Natural killer cell treated with Interleukin-12 subunit alpha and Interleukin-12 subunit beta and Interleukin-15 and Interleukin-18, amount 100 ng/mL, for 72 hours (primary cell): ENCODE data around the gene PSAPL1. TPM values are rescaled to one million over a fixed set of nuclear protein-coding genes. Genes with fewer than 3 reads are reported as not detected.

ENCODE experiments used
- ATAC-seq, 2 donors: fragments of 150-1000 bp; cut with Tn5 transposase in 1 of 2; sonication (Bioruptor Pico), chemical (Tn5 transposase) in 1 of 2; 2 replicates each; pipeline ENCODE4 v1.10.0; 2021
- DNase-seq: peaks from one replicate; pipeline ENCODE4 v3.0.0; 2022; ENCODE audit warnings: low spot score
- H3K27ac Mint-ChIP-seq, 2 donors: 1 replicate in 1 of 2; 2 replicates in 1 of 2; pipeline ENCODE4 v1.8.0; 2022; ENCODE audit warnings: mixed read lengths in 2 of 2, mild to moderate bottlenecking in 1 of 2, moderate library complexity in 1 of 2
- H3K27me3 Mint-ChIP-seq, 2 donors: 1 replicate in 1 of 2; 2 replicates in 1 of 2; pipeline ENCODE4 v1.8.0; 2022; ENCODE audit warnings: mixed read lengths in 2 of 2
- H3K36me3 Mint-ChIP-seq: one replicate; pipeline ENCODE4 v1.8.0; 2022; ENCODE audit warnings: mixed read lengths
- H3K4me1 Mint-ChIP-seq, 2 donors: 1 replicate in 1 of 2; 2 replicates in 1 of 2; pipeline ENCODE4 v1.8.0; 2022; ENCODE audit warnings: low read depth in 2 of 2, mixed read lengths in 2 of 2, mild to moderate bottlenecking in 1 of 2
- H3K4me3 Mint-ChIP-seq: one replicate; pipeline ENCODE4 v1.8.0; 2022; ENCODE audit warnings: mixed read lengths
- H3K9me3 Mint-ChIP-seq: 2 replicates; pipeline ENCODE4 v1.8.0; 2022; ENCODE audit warnings: mixed read lengths
- total RNA-seq, 2 donors: library from RNA; stranded (reverse); gene quantifications; one replicate each; pipeline ENCODE4 v1.2.3, GENCODE V29; 2022

PSAPL1 gene
- total RNA-seq, 2 donors from 2014 or later: not detected

DNA sequence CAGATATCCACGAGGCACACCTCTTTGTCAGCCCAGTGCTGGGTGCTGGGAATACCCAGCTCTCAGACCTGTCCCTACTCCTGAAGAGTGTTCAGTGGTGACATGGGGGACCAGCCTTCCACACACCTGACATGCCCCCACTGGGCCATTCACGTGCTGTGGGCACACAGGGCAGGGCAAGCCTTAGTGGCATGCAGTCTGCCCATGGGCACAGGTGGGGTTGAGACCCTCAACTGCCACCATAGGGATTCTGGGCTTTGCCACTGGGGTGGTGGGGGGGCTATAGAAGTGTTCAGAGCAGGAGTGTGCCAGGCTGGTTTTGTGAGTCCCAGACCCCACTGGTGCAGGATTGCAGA is 16.7 kb upstream of the PSAPL1 start:
- Mint-ChIP-seq H3K36me3 (no peaks in the 10 kb centered on the region), H3K27ac (no peak overlapping the region), H3K4me1 (no peaks in the 10 kb centered on the region), H3K4me3 (no peak overlapping the region), H3K27me3 (peaks cover 0 to 4% of the 10 kb centered on the region in 2 donors), H3K9me3 (no peaks in the 10 kb centered on the region)
- DNase-seq (no peak), ATAC-seq (peak in 1 of 2 donors; percentile 45)

DNA sequence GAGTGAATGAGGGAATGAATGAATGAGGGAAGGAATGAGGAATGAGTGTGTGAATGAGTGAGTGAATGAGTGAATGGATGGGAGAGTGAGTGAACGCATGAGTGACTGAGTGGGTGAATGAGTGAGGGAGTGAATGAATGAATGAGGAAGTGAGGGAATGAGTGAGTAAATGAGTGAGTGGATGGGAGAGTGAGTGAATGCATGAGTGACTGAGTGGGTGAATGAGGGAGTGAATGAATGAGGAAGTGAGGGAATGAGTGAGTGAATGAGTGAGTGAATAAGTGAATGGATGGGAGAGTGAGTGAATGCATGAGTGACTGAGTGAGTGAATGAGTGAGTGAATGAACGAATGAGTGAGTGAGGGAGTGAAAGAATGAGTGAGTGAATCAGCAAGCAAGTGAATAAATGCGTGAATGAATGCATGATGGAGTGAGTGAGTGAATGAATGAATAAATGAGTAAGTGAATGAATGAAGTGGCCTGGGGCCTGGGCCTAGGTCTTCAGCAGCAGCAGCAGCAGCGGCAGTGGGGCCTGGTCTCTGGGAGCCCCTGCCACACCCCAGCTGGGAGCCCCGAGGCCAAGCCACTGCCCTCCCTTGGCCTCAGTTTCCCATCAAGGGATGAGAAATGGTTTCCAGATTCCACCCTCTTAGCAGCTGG is 16.2 kb upstream of the PSAPL1 start:
- Mint-ChIP-seq H3K4me3 (no peak overlapping the region), H3K27me3 (peaks cover 0 to 4% of the 10 kb centered on the region in 2 donors), H3K36me3 (no peaks in the 10 kb centered on the region), H3K4me1 (no peaks in the 10 kb centered on the region), H3K9me3 (no peaks in the 10 kb centered on the region), H3K27ac (no peak overlapping the region)
- no peak for ATAC-seq
- no peak for DNase-seq

DNA sequence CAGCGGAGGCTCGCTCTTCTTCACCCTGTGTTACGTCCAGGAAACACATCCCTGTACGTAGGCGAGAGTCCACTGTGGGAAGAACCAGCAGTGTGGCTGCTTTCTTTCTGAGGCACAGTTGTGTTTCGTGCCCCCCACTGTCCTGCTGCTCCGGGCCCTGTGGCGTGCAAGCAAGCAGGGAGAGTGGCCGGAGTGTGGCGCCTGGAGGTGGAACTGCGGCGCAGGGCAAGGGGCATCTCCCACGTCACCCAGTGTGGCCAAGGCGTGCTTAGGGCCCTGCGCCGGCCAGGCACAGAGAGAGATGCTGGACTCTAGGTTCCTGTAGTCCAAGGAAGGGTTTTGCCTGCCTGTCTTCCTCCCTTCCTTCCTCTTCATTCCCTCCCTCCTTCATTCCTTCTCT is 13.3 kb upstream of the PSAPL1 start:
- Mint-ChIP-seq H3K9me3 (no peaks in the 10 kb centered on the region), H3K36me3 (no peaks in the 10 kb centered on the region), H3K4me3 (no peak overlapping the region), H3K27me3 (peaks cover 14 to 18% of the 10 kb centered on the region in 2 donors), H3K4me1 (no peaks in the 10 kb centered on the region), H3K27ac (no peak overlapping the region)
- ATAC-seq: no peak
- DNase-seq: no peak

DNA sequence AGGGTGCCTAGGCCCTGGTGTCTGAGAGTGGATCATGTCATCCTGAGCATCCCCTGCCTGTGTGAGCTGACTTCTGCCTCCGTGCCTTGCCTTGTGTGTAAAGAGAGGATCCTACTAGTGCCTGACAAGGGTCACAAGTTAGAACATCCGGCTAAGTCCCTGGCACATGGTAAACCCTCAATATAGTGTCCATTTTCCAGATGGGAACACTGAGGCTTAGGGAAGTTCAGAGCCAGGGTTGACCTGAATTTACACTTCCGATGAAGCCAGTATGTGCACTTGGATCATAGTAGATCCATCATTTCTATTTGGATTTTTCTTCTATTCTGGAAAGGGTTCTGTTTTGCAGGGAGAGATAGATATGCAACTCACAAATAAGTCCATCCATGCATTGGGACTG is 12.5 kb upstream of the PSAPL1 start:
- Mint-ChIP-seq H3K36me3 (no peaks in the 10 kb centered on the region), H3K27me3 (peaks cover 14 to 21% of the 10 kb centered on the region in 2 donors), H3K27ac (no peak overlapping the region), H3K9me3 (no peaks in the 10 kb centered on the region), H3K4me3 (no peak overlapping the region), H3K4me1 (peaks cover 0 to 3% of the 10 kb centered on the region in 2 donors)
- DNase-seq: no peak
- ATAC-seq: no peak

DNA sequence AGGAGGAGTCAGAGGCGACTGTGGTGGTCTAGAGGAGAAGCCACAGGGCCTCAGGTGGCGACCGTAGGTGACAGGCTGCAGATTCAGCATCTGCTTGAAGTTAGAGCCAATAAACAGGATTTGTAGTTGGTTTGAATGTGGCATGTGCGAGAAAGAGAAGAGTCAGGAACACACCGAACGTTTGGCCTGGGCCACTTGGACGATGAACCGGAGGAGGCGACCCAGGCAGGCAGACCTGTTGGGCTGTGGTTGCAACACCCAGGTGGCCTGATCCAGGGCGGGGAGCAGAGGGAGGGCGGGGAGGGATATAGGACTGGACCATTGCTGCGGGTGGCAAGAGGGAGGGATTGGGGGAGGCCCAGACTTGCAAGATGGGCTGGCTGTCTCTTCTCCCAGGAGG is 10.0 kb upstream of the PSAPL1 start:
- H3K4me3 Mint-ChIP-seq: no peak overlapping the region
- DNase-seq (no peak), ATAC-seq (no peak)
- no peaks in the 10 kb centered on the region for H3K36me3 Mint-ChIP-seq
- H3K9me3 Mint-ChIP-seq: no peaks in the 10 kb centered on the region
- peaks cover 0 to 3% of the 10 kb centered on the region in 2 donors for H3K4me1 Mint-ChIP-seq
- no peak overlapping the region for H3K27ac Mint-ChIP-seq
- H3K27me3 Mint-ChIP-seq: peaks cover 28% of the 10 kb centered on the region in 2 donors

DNA sequence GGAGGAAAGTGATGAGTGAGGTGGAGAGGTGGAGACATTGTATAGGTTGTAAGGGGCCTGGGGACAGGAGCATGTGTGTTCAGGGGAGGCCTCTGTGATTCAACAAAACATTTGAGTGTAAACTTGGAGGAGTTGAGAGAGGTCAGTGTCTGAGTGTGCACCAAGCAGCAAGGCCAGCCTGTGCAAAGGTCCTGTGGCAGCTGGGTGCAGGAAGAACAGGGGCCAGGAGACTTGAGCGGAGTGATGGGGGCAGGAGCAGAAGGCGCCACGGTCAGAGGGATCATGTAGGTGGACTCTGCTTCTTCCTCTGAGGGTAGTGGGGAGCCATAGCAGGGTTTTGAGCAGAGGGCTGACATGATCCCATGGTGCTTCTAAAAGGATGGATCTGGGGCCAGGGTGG is 9.6 kb upstream of the PSAPL1 start:
- ATAC-seq (no peak), DNase-seq (no peak)
- Mint-ChIP-seq H3K4me1 (peaks cover 0 to 3% of the 10 kb centered on the region in 2 donors), H3K9me3 (no peaks in the 10 kb centered on the region), H3K4me3 (no peak overlapping the region), H3K27me3 (peaks cover 32 to 33% of the 10 kb centered on the region in 2 donors), H3K36me3 (no peaks in the 10 kb centered on the region), H3K27ac (no peak overlapping the region)

DNA sequence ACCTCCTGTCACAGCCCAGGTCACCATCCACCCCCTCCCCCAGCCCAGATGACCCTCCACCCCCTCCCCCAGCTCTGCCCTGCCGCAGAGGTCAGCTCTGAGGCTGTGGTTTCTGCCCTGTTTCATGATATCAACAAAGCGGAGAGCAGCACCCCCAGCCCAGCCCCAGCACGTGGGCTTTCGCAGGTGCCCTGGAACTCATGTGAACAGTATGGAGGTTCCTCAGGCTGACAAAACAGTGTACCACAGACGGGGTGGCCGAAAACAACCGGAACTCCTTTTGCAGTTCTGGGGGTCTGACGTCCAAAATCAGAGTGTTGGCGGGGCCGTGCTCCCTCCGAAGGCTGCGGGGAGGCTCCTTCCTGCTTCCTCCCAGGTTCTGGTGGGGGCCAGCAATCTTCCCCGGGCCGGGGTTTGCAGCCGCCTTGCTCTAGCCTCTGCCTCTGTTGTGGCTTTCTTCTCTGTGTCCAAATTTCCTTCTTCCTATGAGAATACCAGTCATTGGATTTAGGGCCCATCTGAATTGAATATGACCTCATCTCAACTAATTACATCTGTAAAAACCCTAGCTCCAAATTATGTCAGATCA is 7.9 kb upstream of the PSAPL1 start:
- ATAC-seq (no peak), DNase-seq (no peak)
- H3K4me1 Mint-ChIP-seq: peaks cover 0 to 3% of the 10 kb centered on the region in 2 donors
- peaks cover 43 to 49% of the 10 kb centered on the region in 2 donors for H3K27me3 Mint-ChIP-seq
- no peak overlapping the region for H3K4me3 Mint-ChIP-seq
- H3K27ac Mint-ChIP-seq: no peak overlapping the region
- no peaks in the 10 kb centered on the region for H3K36me3 Mint-ChIP-seq
- no peaks in the 10 kb centered on the region for H3K9me3 Mint-ChIP-seq

DNA sequence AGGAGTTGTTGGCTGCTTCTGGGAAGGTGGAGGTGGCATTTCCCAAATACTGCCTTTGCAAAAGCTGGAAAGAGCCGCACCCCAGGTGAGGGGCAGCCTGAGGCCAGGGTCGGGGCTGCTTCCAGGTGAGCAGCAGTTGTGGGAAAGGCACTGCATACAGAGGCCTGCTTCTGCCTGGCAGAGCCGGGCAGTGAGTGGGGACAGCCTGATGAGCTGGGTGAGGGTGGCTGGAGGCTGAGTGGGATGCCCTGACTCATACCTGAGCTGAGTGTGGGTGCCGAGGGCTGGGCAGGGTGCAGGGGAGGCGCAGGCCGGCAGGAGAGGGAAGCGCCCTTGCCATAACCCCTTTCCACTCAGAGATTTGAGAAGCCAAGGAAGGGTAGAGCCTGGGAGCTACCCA is 6.5 kb upstream of the PSAPL1 start:
- Mint-ChIP-seq H3K4me1 (peaks cover 0 to 6% of the 10 kb centered on the region in 2 donors), H3K36me3 (no peaks in the 10 kb centered on the region), H3K9me3 (no peaks in the 10 kb centered on the region), H3K27ac (no peak overlapping the region), H3K27me3 (peaks cover 43 to 49% of the 10 kb centered on the region in 2 donors), H3K4me3 (no peak overlapping the region)
- DNase-seq: no peak
- no peak for ATAC-seq

DNA sequence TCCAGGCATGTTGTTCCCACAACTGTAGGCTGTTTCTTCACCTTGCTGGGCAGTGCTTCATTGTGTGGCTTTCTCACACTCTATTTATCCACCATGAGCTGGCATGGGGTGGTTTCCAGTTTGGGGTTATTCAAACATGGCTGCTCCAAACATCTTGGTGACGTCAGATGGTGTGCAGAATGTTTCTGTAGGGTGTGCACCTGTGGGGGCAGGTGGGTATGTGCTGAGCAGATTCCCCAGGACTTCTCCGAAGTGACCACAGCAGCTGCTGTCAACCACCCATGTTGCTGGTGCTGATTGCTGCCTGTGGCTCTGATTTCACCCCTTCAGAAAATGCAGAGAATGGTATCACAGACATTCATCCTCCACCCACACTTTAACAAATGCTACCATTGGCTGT is 5.0 kb upstream of the PSAPL1 start:
- DNase-seq (no peak), ATAC-seq (no peak)
- Mint-ChIP-seq H3K4me3 (no peak overlapping the region), H3K36me3 (no peaks in the 10 kb centered on the region), H3K9me3 (no peaks in the 10 kb centered on the region), H3K27ac (no peak overlapping the region), H3K27me3 (peaks cover 44 to 45% of the 10 kb centered on the region in 2 donors), H3K4me1 (peaks cover 10 to 17% of the 10 kb centered on the region in 2 donors)

DNA sequence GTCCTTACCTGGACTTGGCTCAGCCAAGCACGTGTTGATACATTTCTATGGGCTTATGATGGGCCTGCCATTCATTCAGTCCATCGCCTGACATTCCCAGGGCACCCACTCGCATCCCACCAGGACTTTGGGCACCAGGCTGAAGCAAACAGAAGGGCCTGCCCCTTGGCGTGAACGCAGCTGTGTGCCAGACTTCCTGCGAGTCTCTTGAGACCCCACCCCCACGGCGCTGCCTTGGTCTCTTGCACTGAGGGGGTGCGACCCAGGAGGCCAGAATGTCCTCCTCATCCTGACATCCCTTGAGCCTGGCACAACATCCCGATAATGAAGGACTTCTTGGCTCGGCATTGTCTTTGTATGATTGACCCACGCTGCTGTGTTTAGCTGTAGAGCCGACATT is 1.5 kb upstream of the PSAPL1 start:
- peaks cover 10 to 14% of the 10 kb centered on the region in 2 donors for H3K4me1 Mint-ChIP-seq
- no peak for ATAC-seq
- H3K36me3 Mint-ChIP-seq: no peaks in the 10 kb centered on the region
- DNase-seq: no peak
- H3K4me3 Mint-ChIP-seq: no peak overlapping the region
- peaks cover 32 to 34% of the 10 kb centered on the region in 2 donors for H3K27me3 Mint-ChIP-seq
- no peak overlapping the region for H3K27ac Mint-ChIP-seq
- no peaks in the 10 kb centered on the region for H3K9me3 Mint-ChIP-seq

DNA sequence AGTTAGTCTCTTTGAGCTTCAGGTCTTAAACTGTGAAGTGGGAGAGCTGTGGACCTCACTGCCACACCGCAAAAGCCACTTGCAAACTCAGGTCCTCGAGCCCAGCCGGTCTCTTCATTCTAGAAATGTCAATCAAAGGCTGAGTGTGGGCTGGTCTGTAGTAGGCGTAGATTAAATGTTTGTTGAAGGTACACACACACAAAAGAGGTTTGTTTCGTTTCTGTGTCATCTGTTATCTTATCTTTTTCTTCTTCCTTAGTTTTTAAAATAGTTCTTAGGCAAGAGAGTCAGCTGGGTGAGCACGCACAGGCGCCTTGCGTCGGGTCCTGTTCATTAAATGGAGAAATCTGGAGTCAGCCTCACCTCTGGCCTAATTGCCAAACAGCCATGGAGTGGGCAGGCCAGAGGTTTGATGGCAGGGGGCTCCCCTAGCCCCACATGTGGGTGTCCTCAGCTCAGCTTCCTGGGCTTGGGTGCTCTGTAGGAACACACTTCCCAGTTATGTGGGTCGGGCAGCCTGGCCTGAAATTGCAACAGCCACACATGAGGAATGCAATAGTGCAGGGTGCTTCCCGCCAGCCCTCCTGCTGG is 836 bp upstream of the PSAPL1 start:
- H3K4me1 Mint-ChIP-seq: peaks cover 10 to 14% of the 10 kb centered on the region in 2 donors
- H3K4me3 Mint-ChIP-seq: peak overlapping the region; percentile 30
- H3K36me3 Mint-ChIP-seq: no peaks in the 10 kb centered on the region
- peak; percentile 47 to 73 for ATAC-seq
- H3K27ac Mint-ChIP-seq: no peak overlapping the region
- DNase-seq: no peak
- no peaks in the 10 kb centered on the region for H3K9me3 Mint-ChIP-seq
- H3K27me3 Mint-ChIP-seq: peaks cover 28 to 29% of the 10 kb centered on the region in 2 donors

DNA sequence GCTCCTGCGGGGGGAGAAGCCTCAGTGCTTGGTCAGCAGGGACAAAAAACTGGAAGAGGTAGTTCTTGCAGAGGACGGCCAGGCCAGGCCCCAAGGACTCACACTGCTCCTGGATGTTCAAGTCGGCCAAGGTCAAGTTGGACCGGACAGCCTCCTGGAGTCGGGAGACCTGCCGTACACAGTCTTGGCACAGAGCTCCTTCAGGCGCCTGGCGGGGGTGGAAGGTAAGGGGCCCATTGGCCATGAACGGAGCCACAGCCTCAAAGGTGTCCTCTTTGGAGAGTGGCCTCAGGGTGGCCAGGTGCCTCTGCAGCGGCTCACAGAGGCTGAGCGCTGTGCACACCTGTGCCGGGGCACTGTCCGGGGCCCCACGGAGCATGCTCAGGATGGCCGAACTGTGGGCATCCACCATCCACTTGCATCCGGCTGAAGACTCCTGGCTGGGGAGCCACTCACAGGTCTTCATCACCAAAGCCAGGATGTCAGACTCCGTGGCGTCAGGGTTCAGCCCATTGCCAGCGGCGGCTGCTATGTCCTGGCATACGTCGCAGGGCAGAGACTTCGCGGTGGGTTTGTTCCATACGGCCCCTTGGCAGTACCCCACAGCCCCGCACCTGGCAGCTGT is 477 bp downstream of the PSAPL1 start:
- Mint-ChIP-seq H3K4me3 (no peak overlapping the region), H3K9me3 (no peaks in the 10 kb centered on the region), H3K4me1 (peaks cover 10 to 14% of the 10 kb centered on the region in 2 donors), H3K27me3 (peaks cover 16 to 24% of the 10 kb centered on the region in 2 donors), H3K27ac (no peak overlapping the region), H3K36me3 (no peaks in the 10 kb centered on the region)
- no peak for DNase-seq
- ATAC-seq: peak in 1 of 2 donors; percentile 3

DNA sequence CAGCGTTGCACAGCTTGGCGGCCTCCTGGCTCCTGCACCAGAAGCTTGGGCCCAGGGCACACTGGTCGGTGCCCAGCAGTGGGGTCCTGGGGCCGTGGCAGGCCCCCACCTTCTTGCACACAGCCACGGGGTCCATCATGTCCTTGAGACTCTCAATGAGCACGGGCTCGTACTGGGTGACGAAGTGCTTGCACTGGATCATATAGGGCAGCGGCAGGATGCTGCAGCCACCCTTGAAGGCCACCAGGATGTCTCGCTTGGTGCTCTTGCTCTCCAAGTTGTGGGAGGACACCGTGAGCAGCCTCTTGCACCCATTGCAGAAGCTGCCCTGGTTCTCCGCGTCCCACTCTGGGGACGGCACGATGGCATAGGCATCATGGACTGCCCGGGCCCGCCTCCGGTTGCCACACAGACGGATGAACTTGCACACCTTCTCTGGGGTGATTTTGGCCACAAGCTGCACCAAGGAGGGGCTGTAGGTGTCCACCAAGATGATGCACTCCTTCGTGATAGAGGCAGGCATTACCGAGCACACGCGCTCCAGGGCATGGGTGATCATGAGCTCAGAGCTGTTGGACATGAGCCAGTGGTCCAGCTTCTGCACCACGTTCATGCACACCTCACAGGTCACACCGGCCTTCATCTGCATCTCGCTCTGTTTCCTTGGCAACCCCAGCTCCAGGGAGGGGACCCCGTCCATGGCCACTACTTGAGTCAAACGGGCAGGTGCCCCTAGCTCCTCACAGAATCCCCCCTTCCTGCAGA is 1.2 kb downstream of the PSAPL1 start:
- Mint-ChIP-seq H3K4me1 (peaks cover 10 to 17% of the 10 kb centered on the region in 2 donors), H3K36me3 (no peaks in the 10 kb centered on the region), H3K4me3 (no peak overlapping the region), H3K9me3 (no peaks in the 10 kb centered on the region), H3K27ac (no peak overlapping the region), H3K27me3 (peaks cover 15 to 26% of the 10 kb centered on the region in 2 donors)
- ATAC-seq (no peak), DNase-seq (peak; percentile 48)
